Gastroesophageal sphincter (tissue), 3 donors: Measurements from ENCODE around the gene PLGRKT.

ENCODE experiments used
- POLR2A ChIP-seq, 2 donors: fragments of 450-650 bp; IDR thresholded peaks; one replicate each; pipeline ENCODE4 v1.6.1; 2017; ENCODE audit warnings: antibody characterized with exemption in 2 of 2, mild to moderate bottlenecking in 2 of 2, moderate library complexity in 1 of 2
- TF ChIP-seq, protein P1 (sequence below), 4 experiments: fragments of 200-600 bp in 2 of 4; fragments of 450-650 bp in 2 of 4; sonication (generic) in 1 of 4; IDR thresholded peaks; one replicate each; pipeline ENCODE4 v1.5.1; 2017 to 2019; ENCODE audit warnings: antibody characterized with exemption in 4 of 4, mild to moderate bottlenecking in 2 of 4, moderate library complexity in 2 of 4

DNA sequence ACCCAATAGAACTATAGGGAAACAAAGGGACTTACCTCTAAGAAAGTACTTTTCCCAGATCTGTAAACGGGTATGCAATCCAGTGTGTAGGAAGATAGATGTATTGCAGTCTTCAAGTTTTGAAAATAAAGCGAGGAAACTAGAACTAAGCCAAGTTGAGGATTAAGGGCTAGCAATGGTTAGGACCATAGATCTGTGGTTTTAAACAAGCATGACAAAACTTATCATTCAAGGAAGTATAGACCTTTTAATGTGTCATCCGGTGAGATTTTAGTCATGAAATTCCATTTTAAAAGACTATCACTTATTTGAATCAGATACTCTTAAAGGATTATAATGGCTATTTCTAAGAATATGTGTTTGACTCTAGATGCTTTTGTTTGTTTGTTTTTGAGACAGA lies 33.1 kb upstream of the PLGRKT start:
- TF ChIP-seq, protein P1, sequence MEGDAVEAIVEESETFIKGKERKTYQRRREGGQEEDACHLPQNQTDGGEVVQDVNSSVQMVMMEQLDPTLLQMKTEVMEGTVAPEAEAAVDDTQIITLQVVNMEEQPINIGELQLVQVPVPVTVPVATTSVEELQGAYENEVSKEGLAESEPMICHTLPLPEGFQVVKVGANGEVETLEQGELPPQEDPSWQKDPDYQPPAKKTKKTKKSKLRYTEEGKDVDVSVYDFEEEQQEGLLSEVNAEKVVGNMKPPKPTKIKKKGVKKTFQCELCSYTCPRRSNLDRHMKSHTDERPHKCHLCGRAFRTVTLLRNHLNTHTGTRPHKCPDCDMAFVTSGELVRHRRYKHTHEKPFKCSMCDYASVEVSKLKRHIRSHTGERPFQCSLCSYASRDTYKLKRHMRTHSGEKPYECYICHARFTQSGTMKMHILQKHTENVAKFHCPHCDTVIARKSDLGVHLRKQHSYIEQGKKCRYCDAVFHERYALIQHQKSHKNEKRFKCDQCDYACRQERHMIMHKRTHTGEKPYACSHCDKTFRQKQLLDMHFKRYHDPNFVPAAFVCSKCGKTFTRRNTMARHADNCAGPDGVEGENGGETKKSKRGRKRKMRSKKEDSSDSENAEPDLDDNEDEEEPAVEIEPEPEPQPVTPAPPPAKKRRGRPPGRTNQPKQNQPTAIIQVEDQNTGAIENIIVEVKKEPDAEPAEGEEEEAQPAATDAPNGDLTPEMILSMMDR (IDR thresholded peaks at IDR 0.05), result no peak
- no peak for TF ChIP-seq POLR2A (IDR thresholded peaks at IDR 0.05)
